ENCODE measurements around the gene PRKAB1. TPM values are rescaled to one million over a fixed set of nuclear protein-coding genes. Genes with fewer than 3 reads are reported as not detected.

Gene PRKAB1
- total RNA-seq, 1 donor from 2014 or later, result 22.3 TPM

DNA sequence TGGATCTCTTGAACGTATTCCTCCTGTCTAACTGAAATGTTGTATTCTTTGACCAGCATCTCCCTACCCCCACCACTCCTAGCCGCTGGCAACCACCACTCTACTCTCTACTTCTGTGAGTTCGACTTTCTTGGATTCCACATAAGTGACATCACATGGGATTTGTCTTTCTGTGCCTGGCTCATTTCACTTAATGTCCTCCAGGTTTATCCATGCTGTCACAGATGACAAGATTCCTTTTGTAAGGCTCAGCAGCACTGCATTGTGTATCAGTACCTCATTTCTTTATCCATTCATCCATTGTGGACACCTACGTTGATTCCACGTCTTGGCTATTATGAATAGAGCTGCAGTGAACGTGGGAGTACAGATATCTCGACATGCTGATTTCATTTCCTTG lies 10.5 kb downstream of the PRKAB1 start:
- TF ChIP-seq, protein P1, sequence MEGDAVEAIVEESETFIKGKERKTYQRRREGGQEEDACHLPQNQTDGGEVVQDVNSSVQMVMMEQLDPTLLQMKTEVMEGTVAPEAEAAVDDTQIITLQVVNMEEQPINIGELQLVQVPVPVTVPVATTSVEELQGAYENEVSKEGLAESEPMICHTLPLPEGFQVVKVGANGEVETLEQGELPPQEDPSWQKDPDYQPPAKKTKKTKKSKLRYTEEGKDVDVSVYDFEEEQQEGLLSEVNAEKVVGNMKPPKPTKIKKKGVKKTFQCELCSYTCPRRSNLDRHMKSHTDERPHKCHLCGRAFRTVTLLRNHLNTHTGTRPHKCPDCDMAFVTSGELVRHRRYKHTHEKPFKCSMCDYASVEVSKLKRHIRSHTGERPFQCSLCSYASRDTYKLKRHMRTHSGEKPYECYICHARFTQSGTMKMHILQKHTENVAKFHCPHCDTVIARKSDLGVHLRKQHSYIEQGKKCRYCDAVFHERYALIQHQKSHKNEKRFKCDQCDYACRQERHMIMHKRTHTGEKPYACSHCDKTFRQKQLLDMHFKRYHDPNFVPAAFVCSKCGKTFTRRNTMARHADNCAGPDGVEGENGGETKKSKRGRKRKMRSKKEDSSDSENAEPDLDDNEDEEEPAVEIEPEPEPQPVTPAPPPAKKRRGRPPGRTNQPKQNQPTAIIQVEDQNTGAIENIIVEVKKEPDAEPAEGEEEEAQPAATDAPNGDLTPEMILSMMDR (conservative IDR thresholded peaks at IDR 0.05; ENCODE audit: low read depth, low read length), result no peak
- no peak for DNase-seq (ENCODE audit: low read depth)
- H3K4me3 ChIP-seq (ENCODE audit: low read depth, low read length), result no peak overlapping the region

DNA sequence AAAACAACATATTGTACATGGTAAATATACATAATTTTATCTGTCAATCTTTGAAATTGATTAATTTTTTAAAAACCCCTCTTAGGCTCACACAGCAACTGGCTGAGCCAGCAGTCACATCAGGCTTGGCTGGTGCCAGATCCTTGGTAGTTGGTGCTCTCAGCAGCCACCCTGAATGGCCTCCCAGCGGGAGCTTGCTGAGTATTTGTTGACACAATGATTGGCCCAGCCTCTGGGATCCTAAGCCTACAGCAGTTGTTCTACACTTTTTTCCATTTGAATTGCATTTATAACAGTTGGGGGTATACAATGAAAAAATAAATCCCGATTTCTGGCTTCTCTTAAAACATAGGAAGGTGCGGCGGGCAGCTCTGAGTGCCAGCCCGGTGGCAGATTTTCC lies 11.1 kb downstream of the PRKAB1 start:
- DNase-seq (ENCODE audit: low read depth), result no peak
- TF ChIP-seq, protein P1 (conservative IDR thresholded peaks at IDR 0.05; ENCODE audit: low read depth, low read length), result no peak
- no peak overlapping the region for H3K4me3 ChIP-seq (ENCODE audit: low read depth, low read length)

DNA sequence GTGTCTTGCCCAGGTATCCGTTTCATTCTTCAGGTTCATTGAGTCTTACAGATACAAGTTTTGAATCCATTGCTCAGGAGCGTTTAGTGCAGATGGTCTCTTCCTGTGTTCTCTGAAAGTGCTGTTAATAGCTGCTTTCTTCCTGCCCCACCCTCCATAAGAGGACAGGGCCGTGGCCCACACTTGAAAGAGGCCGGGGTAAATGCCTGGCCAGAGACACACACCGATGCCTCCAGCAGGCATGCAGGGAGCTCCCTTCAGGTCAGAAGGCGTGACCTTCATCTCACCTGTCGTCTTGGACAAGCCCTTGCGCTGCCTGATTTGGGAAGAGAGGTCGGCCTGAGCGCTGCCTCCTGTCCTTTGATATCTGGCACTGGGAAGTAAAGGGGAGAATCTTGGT lies 11.6 kb downstream of the PRKAB1 start:
- no peak overlapping the region for H3K4me3 ChIP-seq (ENCODE audit: low read depth, low read length)
- TF ChIP-seq, protein P1 (conservative IDR thresholded peaks at IDR 0.05; ENCODE audit: low read depth, low read length), result no peak
- DNase-seq (ENCODE audit: low read depth), result no peak

DNA sequence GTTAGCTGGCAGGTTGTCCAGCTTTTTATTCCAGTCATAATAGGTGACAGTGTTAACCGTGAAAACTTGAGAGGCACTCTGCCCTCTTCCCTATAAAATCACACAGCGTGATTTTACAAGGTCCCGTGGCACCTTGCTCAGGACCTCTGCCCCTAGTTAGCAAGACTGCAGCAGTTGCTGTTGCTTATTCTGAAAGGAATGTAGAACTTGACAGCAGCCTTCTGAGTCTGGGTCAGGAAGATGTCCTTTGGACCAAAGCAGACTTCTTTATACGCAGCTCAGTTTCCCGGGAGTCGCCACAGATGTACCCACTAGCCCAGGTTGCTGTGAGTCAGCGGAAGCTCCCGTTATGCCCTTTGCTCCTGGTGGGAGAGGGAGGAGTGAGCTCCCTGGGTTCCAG lies 13.2 kb downstream of the PRKAB1 start:
- H3K4me3 ChIP-seq (ENCODE audit: low read depth, low read length), result no peak overlapping the region
- DNase-seq (ENCODE audit: low read depth), result peak; percentile 82

DNA sequence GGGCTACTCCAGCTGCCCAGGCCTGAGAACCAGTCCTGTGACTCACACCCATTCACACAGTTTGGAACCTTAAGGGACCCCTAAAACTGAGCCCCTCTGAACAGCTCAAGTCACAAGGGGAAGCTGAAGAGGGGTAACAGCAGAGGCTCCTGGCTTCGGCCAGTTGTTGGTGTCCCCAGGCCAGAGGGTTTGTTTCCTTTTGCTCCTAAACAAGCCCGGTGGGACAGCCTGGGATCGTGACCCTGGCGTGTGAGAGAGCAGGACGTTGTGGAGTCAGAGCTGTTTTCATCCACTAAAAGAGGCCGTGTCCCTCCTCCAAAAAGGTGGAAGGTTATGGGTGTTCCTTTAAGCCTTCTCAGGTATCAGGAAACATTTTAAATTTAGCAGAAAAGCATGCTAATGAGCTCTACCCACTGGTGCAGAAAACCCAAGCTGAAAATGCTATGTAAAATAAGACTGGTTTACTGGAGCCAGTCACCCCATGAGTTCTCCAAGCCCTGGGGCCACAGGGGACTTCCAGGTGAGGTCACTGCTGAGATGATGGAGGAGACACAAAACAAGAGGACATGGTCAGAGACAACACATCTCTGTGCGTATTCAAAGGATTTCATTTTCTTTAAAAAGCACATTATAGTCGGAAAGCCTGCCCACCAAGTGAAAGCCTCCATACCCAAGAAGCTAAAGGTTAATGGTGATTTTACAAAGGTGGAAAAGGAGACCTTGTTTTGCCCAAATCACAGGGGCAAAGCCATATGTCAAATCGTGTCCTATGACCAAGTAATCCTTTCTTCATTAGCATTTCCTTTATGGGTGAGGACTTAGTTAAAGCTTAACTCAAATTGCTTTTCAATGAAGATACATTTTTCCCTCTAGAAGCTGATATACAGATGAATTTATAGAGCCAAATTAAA lies 14.1 kb downstream of the PRKAB1 start:
- TF ChIP-seq, protein P1 (conservative IDR thresholded peaks at IDR 0.05; ENCODE audit: low read depth, low read length), result no peak
- H3K4me3 ChIP-seq (ENCODE audit: low read depth, low read length), result no peak overlapping the region
- peak; percentile 64 for DNase-seq (ENCODE audit: low read depth)

More for the DNA sequence above, 13.2 kb downstream of the PRKAB1 start:
- TF ChIP-seq, protein P1 (conservative IDR thresholded peaks at IDR 0.05; ENCODE audit: low read depth, low read length), result no peak

DNA sequence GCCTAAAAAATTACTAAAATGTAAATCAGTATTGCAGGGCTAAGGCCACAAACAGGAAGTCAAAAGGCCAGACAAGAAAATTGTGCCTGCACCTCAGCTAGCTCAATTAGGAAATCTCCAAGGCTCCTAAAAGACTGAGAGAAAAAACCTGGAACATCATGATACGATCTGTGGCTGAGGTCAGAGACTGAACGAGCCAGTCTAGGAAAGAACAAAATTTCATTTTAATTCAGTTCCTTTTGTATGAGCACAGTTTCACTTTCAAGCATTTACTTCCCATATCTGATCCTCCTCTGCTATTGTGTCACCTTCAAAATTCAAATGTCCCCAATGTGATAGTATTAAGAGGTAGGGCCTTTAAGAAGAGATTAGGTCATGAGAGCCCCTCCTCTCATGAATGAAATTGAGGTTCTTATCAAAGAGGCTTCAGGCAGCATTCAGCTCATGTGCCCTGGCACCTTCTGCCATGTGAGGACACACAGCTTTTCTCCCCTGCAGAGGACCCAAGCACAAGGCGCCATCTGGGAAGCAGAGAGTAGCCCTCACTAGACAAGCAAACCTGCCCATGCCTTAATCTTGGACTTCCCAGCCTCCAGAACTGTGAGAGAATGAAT lies 14.8 kb downstream of the PRKAB1 start:
- TF ChIP-seq, protein P1 (conservative IDR thresholded peaks at IDR 0.05; ENCODE audit: low read depth, low read length), result no peak
- no peak overlapping the region for H3K4me3 ChIP-seq (ENCODE audit: low read depth, low read length)
- no peak for DNase-seq (ENCODE audit: low read depth)
